Measurements from ENCODE around the gene RAVER1.
"Not testable (repeated sequence)": the region's sequence is repeated elsewhere in the genome, so short reads cannot be mapped to it uniquely, and the experiment has no call there.

RAVER1 gene

GRCh38 chr19:10332965-10333757 lies at the start of gene RAVER1:
RAVER1 (minus strand) TSS chr19:10333529; CDS start chr19:10333507, 22 bp downstream.
- DNase-seq, result peak; percentile 92

- DNase-seq, result not testable (repeated sequence)
These were observed 49.8 kb upstream of the RAVER1 start for GRCh38 chr19:10383223-10383499.

GRCh38 chr19:10380313-10381102 lies 47.2 kb upstream of the RAVER1 start, which contains the start of gene TYK2:
TYK2 (minus strand) TSS chr19:10380572; CDS start chr19:10378406, 2,166 bp downstream.
- DNase-seq, result peak; percentile 96

GRCh38 chr19:10379880-10380312 lies 46.6 kb upstream of the RAVER1 start:
- no peak for DNase-seq

- DNase-seq, result no peak
These were observed 44.8 kb upstream of the RAVER1 start for GRCh38 chr19:10378124-10378523.

GRCh38 chr19:10377140-10377640 lies 43.9 kb upstream of the RAVER1 start:
- DNase-seq, result not testable (repeated sequence)

- no peak for DNase-seq
These were observed 41.6 kb upstream of the RAVER1 start for GRCh38 chr19:10374931-10375330.

- DNase-seq, result no peak
These were observed 39.4 kb upstream of the RAVER1 start for GRCh38 chr19:10372690-10373089.

- no peak for DNase-seq
These were observed 34.9 kb upstream of the RAVER1 start for GRCh38 chr19:10368101-10368803.

- not testable (repeated sequence) for DNase-seq
These were observed 33.7 kb upstream of the RAVER1 start for GRCh38 chr19:10366950-10367512.

- DNase-seq, result no peak
These were observed 32.2 kb upstream of the RAVER1 start for GRCh38 chr19:10365518-10365917.

GRCh38 chr19:10364644-10365043 lies 31.3 kb upstream of the RAVER1 start:
- no peak for DNase-seq

- DNase-seq, result no peak
These were observed 30.5 kb upstream of the RAVER1 start for GRCh38 chr19:10363789-10364281.

GRCh38 chr19:10362259-10362658 lies 28.9 kb upstream of the RAVER1 start:
- no peak for DNase-seq

- DNase-seq, result no peak
These were observed 28.3 kb upstream of the RAVER1 start for GRCh38 chr19:10361569-10362011.

- DNase-seq, result no peak
These were observed 23.1 kb upstream of the RAVER1 start for GRCh38 chr19:10356431-10356830.

GRCh38 chr19:10353793-10354391 lies 20.6 kb upstream of the RAVER1 start:
- DNase-seq, result no peak

GRCh38 chr19:10352764-10353671 lies 19.7 kb upstream of the RAVER1 start:
- no peak for DNase-seq

- peak; percentile 7 for DNase-seq
These were observed 13.2 kb upstream of the RAVER1 start for GRCh38 chr19:10346509-10346908.

- DNase-seq, result no peak
These were observed 11.5 kb upstream of the RAVER1 start for GRCh38 chr19:10344780-10345179.

GRCh38 chr19:10343495-10343894 lies 10.2 kb upstream of the RAVER1 start:
- no peak for DNase-seq
